ENCODE data around the gene HERPUD2.

GRCh38 chr7:35731349-35731748 lies 36.4 kb upstream of the HERPUD2 start:
- TF ChIP-seq, protein P1, sequence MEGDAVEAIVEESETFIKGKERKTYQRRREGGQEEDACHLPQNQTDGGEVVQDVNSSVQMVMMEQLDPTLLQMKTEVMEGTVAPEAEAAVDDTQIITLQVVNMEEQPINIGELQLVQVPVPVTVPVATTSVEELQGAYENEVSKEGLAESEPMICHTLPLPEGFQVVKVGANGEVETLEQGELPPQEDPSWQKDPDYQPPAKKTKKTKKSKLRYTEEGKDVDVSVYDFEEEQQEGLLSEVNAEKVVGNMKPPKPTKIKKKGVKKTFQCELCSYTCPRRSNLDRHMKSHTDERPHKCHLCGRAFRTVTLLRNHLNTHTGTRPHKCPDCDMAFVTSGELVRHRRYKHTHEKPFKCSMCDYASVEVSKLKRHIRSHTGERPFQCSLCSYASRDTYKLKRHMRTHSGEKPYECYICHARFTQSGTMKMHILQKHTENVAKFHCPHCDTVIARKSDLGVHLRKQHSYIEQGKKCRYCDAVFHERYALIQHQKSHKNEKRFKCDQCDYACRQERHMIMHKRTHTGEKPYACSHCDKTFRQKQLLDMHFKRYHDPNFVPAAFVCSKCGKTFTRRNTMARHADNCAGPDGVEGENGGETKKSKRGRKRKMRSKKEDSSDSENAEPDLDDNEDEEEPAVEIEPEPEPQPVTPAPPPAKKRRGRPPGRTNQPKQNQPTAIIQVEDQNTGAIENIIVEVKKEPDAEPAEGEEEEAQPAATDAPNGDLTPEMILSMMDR (IDR thresholded peaks at IDR 0.05; ENCODE audit: low read depth, low read length): no peak
- no peak for TF ChIP-seq EZH2phosphoT487 (IDR thresholded peaks at IDR 0.05; ENCODE audit: low read depth)

All from OCI-LY3 (cell line).